LNCAP (cell line): ENCODE data around the gene KIAA1614.
A peak's percentile ranks its signal among the peaks of the same experiment; 100 is the strongest.

Experiments
- CTCF ChIP-seq: fragments of 450-650 bp; IDR thresholded peaks from 2 replicates; pipeline ENCODE4 v1.5.1; 2017; ENCODE audit warnings: mild to moderate bottlenecking

The KIAA1614 gene

GRCh38 chr1:180912801-180913565 is at the start of gene KIAA1614:
Gene KIAA1614 (plus strand): TSS chr1:180912897. CDS start chr1:180913244, 347 bp downstream.
- no peak for TF ChIP-seq CTCF

GRCh38 chr1:180863158-180863775 is 49.4 kb upstream of the KIAA1614 start:
- TF ChIP-seq CTCF = peak; percentile 82

- TF ChIP-seq CTCF = peak; percentile 69
Measured at GRCh38 chr1:180881806-180882509, 30.7 kb upstream of the KIAA1614 start.

GRCh38 chr1:180884588-180885300 is 28.0 kb upstream of the KIAA1614 start:
- TF ChIP-seq CTCF = no peak

- no peak for TF ChIP-seq CTCF
Measured at GRCh38 chr1:180886338-180886737, 26.4 kb upstream of the KIAA1614 start.

GRCh38 chr1:180887841-180888240 is 24.9 kb upstream of the KIAA1614 start:
- no peak for TF ChIP-seq CTCF

- no peak for TF ChIP-seq CTCF
Measured at GRCh38 chr1:180888870-180889269, 23.8 kb upstream of the KIAA1614 start.
